GM12878 (cell line): ENCODE results near the gene SBNO2. TPM values are rescaled to one million over a fixed set of nuclear protein-coding genes. Genes with fewer than 3 reads are reported as not detected.

Experiments
- ATF2 ChIP-seq: IDR thresholded peaks from 2 replicates; pipeline ENCODE4 v1.6.1; 2012; ENCODE audit warnings: low read length, inconsistent platforms
- CBFB ChIP-seq: IDR thresholded peaks from 2 replicates; pipeline ENCODE4 v1.6.1; 2016; ENCODE audit warnings: antibody characterized with exemption, low read depth
- IKZF2 ChIP-seq, 2 experiments: fragments of 450-650 bp; IDR thresholded peaks; 2 replicates each; pipeline ENCODE4 v1.6.1; 2017; ENCODE audit warnings: mild to moderate bottlenecking in 2 of 2, moderate library complexity in 2 of 2
- MEF2A ChIP-seq: IDR thresholded peaks from 2 replicates; pipeline ENCODE4 v1.6.1; 2011; ENCODE audit warnings: low read depth, mild to moderate bottlenecking, low read length, moderate library complexity; ENCODE audit not compliant: insufficient read depth
- NKRF ChIP-seq: fragments of 450-650 bp; conservative IDR thresholded peaks from 2 replicates; pipeline ENCODE4 v1.6.1; 2017; ENCODE audit warnings: mild to moderate bottlenecking, moderate library complexity
- POLR2AphosphoS2 ChIP-seq: IDR thresholded peaks from 2 replicates; pipeline ENCODE4 v1.6.1; 2011; ENCODE audit warnings: low read depth, mild to moderate bottlenecking, low read length, improper control_type of control experiment, moderate library complexity
- RAD21 ChIP-seq: IDR thresholded peaks from 2 replicates; pipeline ENCODE4 v1.6.1; 2011; ENCODE audit warnings: mild to moderate bottlenecking, low read depth, low read length, moderate library complexity; ENCODE audit not compliant: insufficient read depth
- RBBP5 ChIP-seq: fragments of 200-600 bp; sonication (generic); conservative IDR thresholded peaks from 2 replicates; pipeline ENCODE4 v1.6.1; 2016
- REST ChIP-seq: IDR thresholded peaks from 2 replicates; pipeline ENCODE4 v1.6.1; 2012; ENCODE audit warnings: mild to moderate bottlenecking, low read depth, low read length
- RFX5 ChIP-seq: IDR thresholded peaks from 2 replicates; pipeline ENCODE4 v1.6.1; 2011; ENCODE audit warnings: low read depth, low read length, improper control_type of control experiment
- SP1 ChIP-seq: IDR thresholded peaks from one replicate; pipeline ENCODE4 v1.6.1; 2011; ENCODE audit warnings: low read depth, low read length
- SREBF2 ChIP-seq: IDR thresholded peaks from 2 replicates; pipeline ENCODE4 v1.6.1; 2012; ENCODE audit warnings: mild to moderate bottlenecking, low read length
- ZBTB4 ChIP-seq: fragments of 450-650 bp; formaldehyde crosslinking; IDR thresholded peaks from 2 replicates; pipeline ENCODE4 v1.4.0; 2022; ENCODE audit warnings: mild to moderate bottlenecking, moderate library complexity
- ZNF384 ChIP-seq: IDR thresholded peaks from 2 replicates; pipeline ENCODE4 v1.6.1; 2012; ENCODE audit warnings: low read depth, mild to moderate bottlenecking, low read length, improper control_type of control experiment, borderline replicate concordance
- ZNF622 ChIP-seq: fragments of 450-650 bp; IDR thresholded peaks from 2 replicates; pipeline ENCODE4 v1.6.1; 2017; ENCODE audit warnings: mild to moderate bottlenecking, inconsistent platforms
- ZNF687 ChIP-seq: fragments of 450-650 bp; IDR thresholded peaks from 2 replicates; pipeline ENCODE4 v1.6.1; 2017; ENCODE audit warnings: mild to moderate bottlenecking, moderate library complexity
- polyA plus RNA-seq, 11 experiments: library from polyadenylated mRNA; depleted of rRNA in 4 of 11; unstranded in 6 of 11; stranded (reverse) in 5 of 11; fragments of >200 nt; fragmentation: Nextera tagmentation in 4 of 11; fragmentation: Illumina TruSeq in 1 of 11; extraction: Ambion mirVana in 4 of 11; extraction: Trizol in 1 of 11; gene quantifications; 1 replicate in 1 of 11; 2 replicates in 10 of 11; pipeline versions ENCODE4 v1.2.1 to v1.2.3, GENCODE V29; 2011 to 2016; ENCODE audit warnings: inconsistent platforms in 2 of 11, missing spikeins in 2 of 11, low read depth in 1 of 11
- total RNA-seq, 4 experiments: library from RNA; depleted of rRNA in 3 of 4; stranded (reverse); fragments of >200 nt in 3 of 4; fragmentation: Illumina TruSeq in 1 of 4; extraction: Trizol in 1 of 4; gene quantifications; 2 replicates each; pipeline versions ENCODE4 v1.2.1 to v1.2.3, GENCODE V29; 2013 to 2021

The SBNO2 gene
- total and polyA plus RNA-seq, 10 of the 15 experiments (the other 5 are each of a cell fraction or from before 2014, with no cell fraction given): 0.08 to 44.6 (median 5.4) TPM

- peak; percentile 12; the same call in 1 of the 2 replicates for TF ChIP-seq NKRF
- TF ChIP-seq RAD21: no peak
- TF ChIP-seq ZBTB4 (CRISPR knock-in tag): no peak
- TF ChIP-seq MEF2A: no peak
- no peak for TF ChIP-seq ATF2
- no peak for TF ChIP-seq RFX5
- no peak for TF ChIP-seq RBBP5
- no peak for TF ChIP-seq SP1
- no peak; the same call in 1 of the 2 replicates for TF ChIP-seq ZNF687
- TF ChIP-seq ZNF384: no peak
- no peak for TF ChIP-seq REST
- no peak for TF ChIP-seq SREBF2
- TF ChIP-seq POLR2AphosphoS2: no peak
- no peak; the same call in 1 of the 2 replicates for TF ChIP-seq CBFB
- TF ChIP-seq ZNF622: no peak
- TF ChIP-seq IKZF2 (IDR thresholded peaks at IDR 0.05): no peak
These were observed 70.8 kb downstream of the SBNO2 start (continued) for GRCh38 chr19:1103132-1103707.
